Neutrophil (primary cell): ENCODE data around the gene SOX18.
A peak's percentile ranks its signal among the peaks of the same experiment; 100 is the strongest.

ENCODE experiments used
- H3K27ac ChIP-seq: fragments of 200-600 bp; sonication (generic); 2 replicates; pipeline ENCODE4 v1.5.1; 2016; ENCODE audit warnings: mild to moderate bottlenecking, moderate library complexity
- H3K27me3 ChIP-seq: fragments of 200-600 bp; sonication (generic); 2 replicates; pipeline ENCODE4 v1.6.0; 2016; ENCODE audit warnings: mild to moderate bottlenecking
- H3K36me3 ChIP-seq: fragments of 200-600 bp; sonication (generic); 2 replicates; pipeline ENCODE4 v1.5.1; 2017
- H3K4me1 ChIP-seq, 2 experiments: fragments of 200-600 bp in 1 of 2; sonication (generic) in 1 of 2; 1 replicate in 1 of 2; 2 replicates in 1 of 2; pipeline versions ENCODE4 v1.5.1 to v1.6.1; 2013 to 2016; ENCODE audit warnings: low read depth in 1 of 2, low read length in 1 of 2, mild to moderate bottlenecking in 1 of 2, moderate library complexity in 1 of 2; ENCODE audit not compliant: control insufficient read depth in 1 of 2, insufficient read depth in 1 of 2
- H3K4me3 ChIP-seq, 2 experiments: fragments of 200-600 bp in 1 of 2; sonication (generic) in 1 of 2; 1 replicate in 1 of 2; 2 replicates in 1 of 2; pipeline ENCODE4 v1.5.1; 2013 to 2016; ENCODE audit warnings: low read depth in 1 of 2, low read length in 1 of 2, mild to moderate bottlenecking in 1 of 2, moderate library complexity in 1 of 2
- H3K9me3 ChIP-seq: fragments of 200-600 bp; sonication (generic); 2 replicates; pipeline ENCODE4 v1.5.1; 2016
- CTCF ChIP-seq: fragments of 200-600 bp; sonication (generic); IDR thresholded peaks from 2 replicates; pipeline ENCODE4 v1.5.1; 2016; ENCODE audit warnings: antibody characterized with exemption

The SOX18 gene

DNA sequence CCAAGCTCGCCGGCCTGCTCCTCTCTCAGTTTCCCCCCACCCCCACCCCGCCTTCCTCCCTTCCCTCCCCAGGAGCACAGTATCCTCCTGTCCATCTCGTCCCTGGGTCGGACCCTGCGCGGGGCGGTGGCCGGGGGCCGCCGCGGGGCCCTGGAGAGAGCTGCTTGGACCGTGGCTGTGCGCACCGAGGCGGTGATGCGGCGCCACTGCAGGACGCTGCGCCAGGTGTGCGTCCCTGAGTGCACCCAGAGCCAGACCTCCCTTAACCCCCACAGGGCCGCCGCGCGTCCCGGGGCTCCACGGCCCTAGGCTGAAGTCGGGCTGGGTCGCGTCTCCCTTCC lies 11.2 kb downstream of the SOX18 start:
- H3K4me1 ChIP-seq: peaks cover 22 to 36% of the 10 kb centered on the region in 2 experiments

DNA sequence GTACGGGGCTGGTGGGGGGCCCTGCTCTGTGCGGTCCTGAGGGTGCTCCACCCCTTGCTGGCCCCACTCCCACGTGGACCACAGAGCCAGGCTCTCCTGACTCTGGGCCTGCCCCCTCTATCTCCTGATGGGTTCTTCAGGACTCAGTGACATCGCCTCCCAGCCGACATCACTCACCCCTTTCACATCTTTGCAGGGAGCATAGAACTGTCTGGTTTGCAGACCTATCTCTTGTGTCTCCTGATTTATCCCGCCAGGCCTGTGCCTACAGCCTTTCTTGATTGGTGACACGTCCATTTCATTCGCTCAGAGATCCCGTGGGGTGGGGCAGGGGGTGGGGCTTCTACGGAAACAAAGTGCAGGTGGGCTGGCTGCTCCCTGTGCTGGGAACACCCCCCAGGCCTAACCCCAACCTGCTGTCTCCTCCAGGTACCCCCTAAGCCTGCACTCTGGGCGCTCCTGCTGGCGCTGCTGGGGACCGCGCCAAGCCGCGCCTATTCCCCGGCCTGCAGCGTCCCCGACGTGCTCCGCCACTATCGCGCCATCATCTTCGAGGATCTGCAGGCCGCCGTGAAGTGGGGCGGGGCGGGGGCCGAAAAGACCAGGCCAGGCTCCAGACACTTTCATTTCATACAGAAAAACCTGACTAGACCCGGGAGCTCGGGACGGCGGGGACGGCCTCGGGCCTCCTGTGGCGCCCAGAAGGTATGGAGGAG lies 11.8 kb downstream of the SOX18 start:
- Histone ChIP-seq H3K4me1 (peaks cover 22 to 36% of the 10 kb centered on the region in 2 experiments), H3K27ac (no peak overlapping the region), H3K4me3 (peak overlapping the region in 1 of 2 experiments; percentile 69), H3K9me3 (no peaks in the 10 kb centered on the region), H3K36me3 (peaks cover 31% of the 10 kb centered on the region), H3K27me3 (peaks cover 70% of the 10 kb centered on the region)
- TF ChIP-seq CTCF: no peak

More for the DNA sequence above, 11.2 kb downstream of the SOX18 start:
- H3K27me3 ChIP-seq: peaks cover 75% of the 10 kb centered on the region
- peaks cover 26% of the 10 kb centered on the region for H3K36me3 ChIP-seq
- TF ChIP-seq CTCF: no peak
- peak overlapping the region; percentile 65 to 69 for H3K4me3 ChIP-seq
- H3K9me3 ChIP-seq: no peaks in the 10 kb centered on the region
- H3K27ac ChIP-seq: no peak overlapping the region

DNA sequence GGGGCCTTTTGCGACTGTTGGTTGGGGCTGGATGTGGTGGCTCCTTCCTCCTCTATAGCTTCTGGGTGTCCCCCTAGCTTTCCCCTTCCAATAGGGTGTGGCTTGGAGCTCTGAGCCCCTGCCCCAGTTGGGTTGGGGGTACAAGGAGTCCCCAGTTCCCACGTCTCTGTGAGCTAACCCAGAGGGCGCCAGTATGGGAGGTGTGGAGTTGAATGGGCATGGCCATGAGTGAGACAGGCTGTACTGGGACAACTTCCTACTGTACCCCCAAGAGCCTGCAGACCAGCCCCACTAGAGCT lies 12.3 kb downstream of the SOX18 start:
- Histone ChIP-seq H3K4me1 (peaks cover 19 to 32% of the 10 kb centered on the region in 2 experiments), H3K27me3 (peaks cover 65% of the 10 kb centered on the region), H3K4me3 (no peak overlapping the region), H3K9me3 (no peaks in the 10 kb centered on the region), H3K27ac (no peak overlapping the region), H3K36me3 (peaks cover 36% of the 10 kb centered on the region)
- no peak for TF ChIP-seq CTCF

GRCh38 chr20:64036346-64037198 lies 12.9 kb downstream of the SOX18 start:
- Histone ChIP-seq H3K4me1 (peaks cover 14 to 26% of the 10 kb centered on the region in 2 experiments), H3K4me3 (no peak overlapping the region), H3K36me3 (peaks cover 42% of the 10 kb centered on the region), H3K27me3 (peaks cover 60% of the 10 kb centered on the region), H3K9me3 (no peaks in the 10 kb centered on the region), H3K27ac (no peak overlapping the region)
- no peak for TF ChIP-seq CTCF

GRCh38 chr20:64035933-64036345 lies 13.5 kb downstream of the SOX18 start, which contains the start of gene C20orf204:
TSS of gene C20orf204 (plus strand) at chr20:64036182. CDS start at chr20:64036324, 142 bp downstream.
- Histone ChIP-seq H3K4me1 (peaks cover 10 to 22% of the 10 kb centered on the region in 2 experiments), H3K27me3 (peaks cover 53% of the 10 kb centered on the region), H3K27ac (no peak within 1 kb of the TSS), H3K4me3 (no peak within 1 kb of the TSS), H3K36me3 (peaks cover 48% of the 10 kb centered on the region), H3K9me3 (no peaks in the 10 kb centered on the region)
- TF ChIP-seq CTCF: no peak
